B cell (primary cell): ENCODE data around the gene MYL7.

Experiments used
- EZH2 ChIP-seq: IDR thresholded peaks from 2 replicates; pipeline ENCODE4 v1.6.1; 2012; ENCODE audit warnings: borderline replicate concordance, low read depth, mild to moderate bottlenecking, moderate library complexity, low read length; ENCODE audit not compliant: insufficient read depth, poor library complexity, severe bottlenecking
- TF ChIP-seq, protein P1 (sequence below): fragments of 200-600 bp; IDR thresholded peaks from one replicate; pipeline ENCODE4 v1.8.0; 2022; ENCODE audit warnings: antibody characterized with exemption, mild to moderate bottlenecking

DNA sequence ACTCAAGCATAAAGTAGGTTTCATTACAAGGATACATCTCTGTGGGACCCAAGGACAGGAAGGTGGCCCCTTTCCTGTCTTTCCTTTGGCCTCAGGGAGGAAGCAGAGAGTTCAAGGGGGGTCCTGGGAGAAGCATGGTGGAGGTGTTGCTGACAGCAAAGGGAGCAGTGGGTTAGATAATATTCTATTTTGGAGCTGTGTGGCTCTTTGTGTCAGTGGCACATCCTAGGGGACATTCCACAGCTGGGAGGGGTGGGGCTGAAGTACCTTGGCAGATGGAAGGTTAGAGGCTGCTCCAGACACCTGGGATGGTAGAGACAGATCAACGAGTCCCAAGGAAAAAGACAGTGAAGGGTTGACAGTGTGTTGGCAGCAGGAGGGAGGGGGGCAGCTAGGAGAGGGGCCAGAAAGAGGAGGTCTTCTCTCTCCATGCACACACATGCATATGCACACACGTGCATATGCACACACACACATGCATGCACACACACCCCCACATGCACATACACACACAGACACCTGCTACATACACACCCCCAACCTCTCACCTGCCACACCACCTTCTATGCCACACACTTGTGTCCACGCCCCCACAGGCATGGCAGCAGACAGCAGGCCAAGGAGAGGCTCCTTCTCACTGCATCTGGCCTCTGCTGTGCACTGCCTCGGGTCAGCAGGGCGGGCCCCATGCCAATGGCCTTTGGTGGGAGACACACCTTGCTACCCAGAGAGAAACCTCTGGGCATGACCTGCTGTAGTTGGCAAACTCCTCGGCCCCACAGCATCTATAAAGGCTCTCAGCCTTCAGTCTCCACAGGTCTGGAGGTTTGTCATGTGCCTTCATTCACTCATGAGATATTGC lies 12.2 kb downstream of the MYL7 start:
- TF ChIP-seq EZH2, result no peak
- TF ChIP-seq, protein P1, sequence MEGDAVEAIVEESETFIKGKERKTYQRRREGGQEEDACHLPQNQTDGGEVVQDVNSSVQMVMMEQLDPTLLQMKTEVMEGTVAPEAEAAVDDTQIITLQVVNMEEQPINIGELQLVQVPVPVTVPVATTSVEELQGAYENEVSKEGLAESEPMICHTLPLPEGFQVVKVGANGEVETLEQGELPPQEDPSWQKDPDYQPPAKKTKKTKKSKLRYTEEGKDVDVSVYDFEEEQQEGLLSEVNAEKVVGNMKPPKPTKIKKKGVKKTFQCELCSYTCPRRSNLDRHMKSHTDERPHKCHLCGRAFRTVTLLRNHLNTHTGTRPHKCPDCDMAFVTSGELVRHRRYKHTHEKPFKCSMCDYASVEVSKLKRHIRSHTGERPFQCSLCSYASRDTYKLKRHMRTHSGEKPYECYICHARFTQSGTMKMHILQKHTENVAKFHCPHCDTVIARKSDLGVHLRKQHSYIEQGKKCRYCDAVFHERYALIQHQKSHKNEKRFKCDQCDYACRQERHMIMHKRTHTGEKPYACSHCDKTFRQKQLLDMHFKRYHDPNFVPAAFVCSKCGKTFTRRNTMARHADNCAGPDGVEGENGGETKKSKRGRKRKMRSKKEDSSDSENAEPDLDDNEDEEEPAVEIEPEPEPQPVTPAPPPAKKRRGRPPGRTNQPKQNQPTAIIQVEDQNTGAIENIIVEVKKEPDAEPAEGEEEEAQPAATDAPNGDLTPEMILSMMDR, result no peak
